ENCODE data around the gene MANEAL.

Gene MANEAL

DNA sequence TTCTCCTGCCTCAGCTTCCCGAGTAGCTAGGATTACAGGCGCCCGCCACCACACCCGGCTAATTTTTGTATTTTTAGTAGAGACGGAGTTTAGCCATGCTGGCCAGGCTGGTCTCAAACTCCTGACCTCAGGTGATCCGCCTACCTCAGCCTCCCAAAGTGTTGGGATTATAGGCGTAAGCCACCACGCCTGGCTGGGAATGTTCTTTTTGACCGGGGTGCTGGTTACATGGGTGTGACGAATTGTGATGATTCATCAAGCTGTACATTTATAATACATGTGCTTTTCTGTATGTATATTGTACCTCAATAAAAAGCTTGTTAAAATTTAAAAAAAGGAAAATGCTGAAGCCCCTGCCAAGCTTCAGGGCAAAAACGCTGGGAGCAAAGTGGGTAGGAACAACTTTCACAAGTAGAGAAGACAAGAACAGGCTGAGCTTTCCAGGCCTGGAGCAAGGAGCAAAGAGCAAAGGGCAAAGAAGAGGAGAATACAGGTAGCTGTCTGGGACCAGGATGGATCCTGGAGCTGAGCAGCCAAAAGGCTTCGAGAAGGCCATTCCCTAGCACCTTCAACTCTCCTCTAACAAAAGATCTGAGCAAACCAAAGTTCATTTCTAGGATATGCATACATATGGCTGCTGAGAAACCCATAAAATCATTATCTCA, 34.9 kb downstream of the MANEAL start:
- no peak for DNase-seq

DNA sequence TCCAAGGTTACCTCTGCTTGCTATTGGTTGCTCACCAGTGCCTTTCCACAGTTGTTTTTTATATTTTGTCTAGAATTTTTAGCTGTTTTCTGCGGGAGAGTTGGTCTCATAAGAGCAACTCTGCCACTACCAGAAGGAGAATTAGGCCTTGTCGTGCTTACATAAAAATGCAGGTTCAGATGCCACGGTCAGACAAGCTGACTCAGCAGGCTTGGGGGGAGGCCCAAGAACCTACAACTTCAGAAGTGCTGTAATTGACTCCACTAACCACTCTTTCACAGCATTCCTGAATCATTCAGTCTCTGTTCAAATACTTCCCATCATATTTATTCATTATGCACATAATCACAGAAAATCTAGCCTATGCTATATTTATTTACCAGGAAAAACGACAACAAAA, 37.5 kb downstream of the MANEAL start:
- no peak for DNase-seq

DNA sequence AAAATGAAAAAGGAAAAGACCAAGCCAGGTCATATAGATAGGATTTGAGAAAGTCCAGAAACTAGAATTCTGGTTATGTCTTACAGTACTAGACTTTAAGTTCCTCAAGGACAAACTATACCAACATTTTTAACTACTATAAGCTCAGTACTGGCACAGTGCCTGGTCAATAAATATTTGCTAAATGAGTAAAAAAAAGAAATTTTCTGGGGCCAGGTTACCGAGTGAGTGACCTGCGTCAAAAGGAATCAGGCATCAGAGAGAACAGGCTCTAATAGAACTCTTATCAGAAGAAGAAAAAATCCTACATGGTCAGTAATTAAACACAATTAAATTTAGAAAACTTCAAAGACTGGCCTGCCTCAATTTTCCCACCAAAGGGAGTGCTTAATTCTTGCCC, 38.2 kb downstream of the MANEAL start:
- DNase-seq: no peak

DNA sequence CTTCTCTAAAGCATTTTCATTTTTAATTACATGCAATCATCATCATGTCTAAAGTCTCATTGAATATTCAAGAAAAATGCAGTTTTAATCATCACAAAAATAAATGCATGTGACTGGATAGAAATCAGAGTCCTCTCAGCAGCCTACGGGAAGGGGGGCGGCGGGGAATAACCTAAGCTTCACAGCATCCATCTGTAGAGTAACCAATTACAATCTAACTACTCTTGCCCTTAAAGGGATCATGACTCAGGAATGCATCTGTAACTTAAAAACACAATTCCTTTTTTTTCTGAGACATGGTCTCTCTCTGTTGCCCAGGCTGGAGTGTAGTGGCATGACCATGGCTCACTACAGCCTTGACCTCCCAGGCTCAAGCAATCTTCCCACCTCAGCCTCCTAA, 43.1 kb downstream of the MANEAL start:
- DNase-seq: no peak

- no peak for DNase-seq
Measured at GRCh38 chr1:37839676-37840075, 46.0 kb downstream of the MANEAL start.

GRCh38 chr1:37840711-37841110, 47.1 kb downstream of the MANEAL start:
- no peak for DNase-seq

DNA sequence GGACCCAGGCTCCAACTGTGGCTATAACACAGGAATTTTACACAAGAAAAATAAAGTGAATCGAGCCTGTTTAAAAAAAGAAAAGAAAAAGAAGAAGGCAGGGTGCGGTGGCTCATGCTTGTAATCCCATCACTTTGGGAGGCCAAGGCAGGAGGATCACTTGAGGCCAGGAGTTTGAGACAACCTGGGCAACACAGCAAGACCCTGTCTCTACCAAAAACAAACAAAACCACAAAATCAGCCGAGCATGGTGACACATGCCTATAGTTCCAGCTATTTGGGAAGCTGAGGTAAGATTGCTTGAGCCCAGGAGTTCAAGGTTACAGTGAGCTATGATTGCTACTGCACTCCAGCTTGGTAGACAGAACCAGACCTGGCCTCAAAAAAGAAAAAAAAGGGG, 48.0 kb downstream of the MANEAL start:
- DNase-seq: no peak

DNA sequence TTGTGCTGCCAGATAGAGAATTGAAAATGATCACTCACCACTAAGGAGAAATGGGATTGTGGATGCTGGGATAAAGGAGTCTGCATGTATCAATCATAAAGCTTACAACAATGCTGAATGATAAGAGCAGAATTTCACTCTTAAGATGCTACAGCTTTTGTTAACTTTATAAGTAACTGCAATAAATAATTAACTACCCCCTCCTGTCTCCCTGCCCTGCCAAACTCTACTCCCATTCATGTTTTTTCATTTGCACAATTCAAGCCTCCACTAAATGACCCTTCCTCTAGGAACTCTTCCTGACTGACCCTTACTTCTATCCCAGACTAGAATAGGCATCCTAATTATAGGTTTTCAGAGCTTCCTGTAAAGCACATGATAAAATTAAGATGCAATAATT, 50.9 kb downstream of the MANEAL start:
- no peak for DNase-seq

DNA sequence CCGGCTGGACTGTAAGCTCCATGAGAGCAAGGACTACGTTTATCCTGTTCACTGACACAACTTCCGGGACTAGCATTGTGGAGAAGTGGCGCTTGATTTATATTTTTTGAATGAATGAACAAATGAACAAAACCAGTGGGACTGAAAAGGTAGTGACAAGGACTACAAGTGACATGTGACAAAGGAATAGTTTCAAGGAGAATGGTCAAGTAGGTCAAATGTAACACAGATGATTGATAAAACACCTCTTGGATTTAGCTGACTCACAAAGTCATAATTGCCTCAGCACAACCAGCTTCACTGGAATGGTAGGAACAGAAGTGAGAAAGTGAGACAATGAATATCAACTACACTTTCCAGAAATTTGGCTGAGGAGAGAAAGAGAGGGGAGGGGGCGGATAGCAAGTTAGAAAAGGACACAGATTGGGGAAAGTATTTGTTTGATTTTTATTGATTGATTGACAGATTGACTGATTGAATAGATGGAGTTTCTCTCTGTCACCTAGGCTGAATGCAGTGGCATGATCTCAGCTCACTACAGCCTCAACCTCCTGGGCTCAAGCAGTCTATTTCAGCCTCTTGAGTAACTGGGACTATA, 51.5 kb downstream of the MANEAL start:
- DNase-seq: no peak

DNA sequence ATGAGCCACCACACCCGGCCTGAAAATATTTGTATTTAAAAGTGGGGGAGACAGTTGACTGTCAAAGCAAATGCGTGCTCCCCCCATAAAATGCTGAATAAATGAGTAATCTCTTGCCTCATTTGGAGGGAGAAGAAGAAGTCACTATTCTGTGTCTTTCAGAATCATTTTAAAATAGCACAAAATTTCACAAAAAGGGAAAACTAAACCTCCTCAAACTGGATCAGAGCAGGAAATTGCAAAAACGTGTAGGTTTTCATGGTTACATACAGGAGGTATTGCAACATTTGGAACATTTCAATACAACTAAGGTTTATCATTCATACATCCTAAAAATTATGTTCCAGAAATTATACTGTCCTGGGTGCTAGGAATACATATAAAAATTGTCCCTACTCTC, 52.1 kb downstream of the MANEAL start:
- DNase-seq: no peak

DNA sequence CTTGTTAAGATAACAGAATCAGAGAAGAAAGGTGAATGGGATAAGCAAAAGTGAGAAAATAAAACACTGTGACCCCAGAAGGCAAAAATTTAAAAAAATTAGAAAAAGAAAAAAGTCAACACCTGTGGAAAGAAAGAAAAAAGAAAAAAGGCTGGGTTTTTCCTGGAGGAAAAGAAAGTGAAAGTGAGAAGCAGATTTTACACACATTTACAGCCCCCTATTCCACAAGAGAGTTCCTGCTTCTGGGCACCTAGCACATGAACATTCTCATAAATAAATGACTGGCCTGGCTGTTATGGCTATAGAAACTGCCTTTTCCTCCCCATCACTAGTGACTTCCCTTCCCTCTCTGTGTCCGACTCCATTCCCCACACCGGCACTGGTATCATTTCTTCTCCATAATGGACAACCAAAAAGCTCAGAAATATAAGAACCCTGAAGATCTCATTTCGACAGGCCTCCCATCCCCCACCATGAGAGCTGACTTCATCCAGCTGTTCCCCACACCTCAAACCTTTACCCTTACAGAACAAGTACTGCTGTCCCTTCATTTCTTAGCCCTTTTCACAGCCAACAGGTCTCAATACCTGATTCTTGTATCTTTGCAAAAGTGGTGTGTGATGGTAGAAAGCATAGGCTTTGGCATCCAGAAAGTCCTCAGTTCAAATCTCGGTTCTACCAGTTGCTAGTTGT, 53.1 kb downstream of the MANEAL start:
- no peak for DNase-seq

DNA sequence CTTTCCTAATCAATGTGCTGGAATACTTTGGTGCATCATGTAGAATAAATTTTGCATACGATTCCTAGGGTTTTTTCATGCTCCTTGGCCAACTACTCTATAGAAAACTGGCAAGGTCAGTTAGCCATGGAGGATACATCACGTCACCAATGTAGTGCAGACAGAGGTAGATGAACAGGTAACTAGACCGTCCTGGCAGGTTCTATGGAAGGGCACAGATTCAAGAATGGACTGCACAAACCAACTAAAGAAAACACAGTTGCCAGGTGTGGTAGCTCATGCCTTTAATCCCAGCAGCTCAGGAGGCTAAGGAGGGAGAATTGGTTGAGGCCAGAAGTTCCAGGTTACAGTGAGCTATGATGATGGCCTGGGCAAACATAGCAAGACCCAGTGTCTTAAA, 55.8 kb downstream of the MANEAL start:
- no peak for DNase-seq

DNA sequence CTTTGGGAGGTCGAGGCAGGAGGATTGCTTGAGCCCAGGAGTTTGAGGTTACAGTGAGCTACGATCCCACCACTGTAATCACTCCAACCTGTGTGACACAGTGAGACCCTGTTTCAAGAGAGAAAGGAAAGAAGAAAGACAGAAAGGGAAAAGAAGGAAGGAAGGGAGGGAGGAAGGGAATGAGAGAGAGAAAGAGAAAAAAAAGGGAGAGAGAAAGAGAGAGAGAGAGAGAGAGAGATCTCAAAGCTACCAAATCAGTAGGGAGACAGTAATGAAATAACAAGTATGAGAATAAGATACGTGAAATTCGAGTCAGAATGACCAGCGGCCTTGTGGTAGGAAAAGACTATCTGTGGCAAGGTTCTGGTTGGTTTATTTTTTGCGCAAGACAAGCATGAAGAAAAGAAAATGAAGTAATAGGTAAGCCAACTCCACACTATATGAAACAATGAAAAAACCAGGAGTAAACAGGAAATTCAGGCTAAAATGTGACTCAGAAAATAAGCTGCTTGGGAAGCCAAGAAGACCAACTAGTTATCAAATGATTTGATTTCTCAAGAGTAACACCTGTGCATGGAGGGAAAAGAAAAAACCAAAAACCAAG, 56.8 kb downstream of the MANEAL start:
- DNase-seq: no peak
